Measurements from ENCODE around the gene NT5DC1.

Gene NT5DC1

DNA sequence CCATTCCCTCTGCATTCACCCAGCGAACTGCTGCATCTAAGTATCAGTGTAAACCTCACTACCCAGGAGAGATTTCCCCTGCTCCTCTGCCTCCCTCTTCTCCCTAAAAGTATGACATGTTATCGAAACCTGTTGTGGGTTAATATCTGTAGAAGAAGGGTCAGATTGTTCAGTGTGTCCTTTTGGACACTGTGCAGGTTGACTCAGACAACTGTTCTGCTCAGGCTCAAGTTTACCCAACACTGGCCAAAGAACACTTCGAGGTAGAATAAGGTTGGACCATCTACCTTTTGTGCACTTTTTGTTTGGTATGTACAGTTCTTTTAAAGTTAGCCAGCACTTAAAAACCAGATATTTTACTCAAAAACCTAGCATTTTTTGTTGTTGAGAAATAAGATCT, 4.6 kb downstream of the NT5DC1 start:
- Histone ChIP-seq H3K4me3 (ENCODE audit: low read depth in 1 of 5, low read length in 5 of 5) (no peak overlapping the region), H3K9ac (ENCODE audit: low read length in 5 of 5) (no peak overlapping the region), H3K36me3 (ENCODE audit: control insufficient read depth in 5 of 5, insufficient read depth in 5 of 5, low read length in 5 of 5) (peaks cover 14 to 20% (median 17%) of the 10 kb centered on the region in 5 donors), H3K27ac (ENCODE audit: low read depth, low read length) (no peak overlapping the region), H3K27me3 (ENCODE audit: control insufficient read depth in 5 of 5, insufficient read depth in 4 of 5, low read length in 5 of 5) (no peaks in the 10 kb centered on the region), H3K4me1 (ENCODE audit: control insufficient read depth in 5 of 5, insufficient read depth in 5 of 5, low read length in 5 of 5) (peaks cover 0 to 29% (median 22%) of the 10 kb centered on the region in 5 donors), H3K9me3 (ENCODE audit: control insufficient read depth in 5 of 5, low read length in 5 of 5) (no peaks in the 10 kb centered on the region)

DNA sequence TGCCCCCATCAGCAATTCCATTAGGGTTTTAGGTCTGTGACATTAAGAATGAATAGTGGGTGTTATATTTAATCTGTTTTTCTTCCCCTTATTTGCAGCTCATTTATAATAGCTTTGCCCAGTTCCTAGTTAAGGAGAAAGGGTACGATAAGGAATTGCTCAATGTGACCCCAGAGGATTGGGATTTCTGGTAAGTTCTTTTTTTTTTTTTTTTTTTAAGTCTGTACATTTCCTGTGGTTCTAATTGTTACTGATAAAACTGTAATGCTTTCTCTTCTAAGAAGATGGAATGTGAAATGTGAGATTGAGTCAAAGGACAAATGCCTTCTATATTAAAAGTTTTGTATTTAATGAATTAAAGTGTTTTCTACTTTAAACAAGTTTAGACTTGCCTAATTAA, 5.5 kb downstream of the NT5DC1 start:
- H3K9ac ChIP-seq (ENCODE audit: low read length in 5 of 5): no peak overlapping the region
- no peaks in the 10 kb centered on the region for H3K9me3 ChIP-seq (ENCODE audit: control insufficient read depth in 5 of 5, low read length in 5 of 5)
- H3K4me3 ChIP-seq (ENCODE audit: low read depth in 1 of 5, low read length in 5 of 5): no peak overlapping the region
- peaks cover 22 to 27% (median 22%) of the 10 kb centered on the region in 5 donors for H3K36me3 ChIP-seq (ENCODE audit: control insufficient read depth in 5 of 5, insufficient read depth in 5 of 5, low read length in 5 of 5)
- H3K27ac ChIP-seq (ENCODE audit: low read depth, low read length): no peak overlapping the region
- H3K27me3 ChIP-seq (ENCODE audit: control insufficient read depth in 5 of 5, insufficient read depth in 4 of 5, low read length in 5 of 5): no peaks in the 10 kb centered on the region
- peaks cover 0 to 25% (median 20%) of the 10 kb centered on the region in 5 donors for H3K4me1 ChIP-seq (ENCODE audit: control insufficient read depth in 5 of 5, insufficient read depth in 5 of 5, low read length in 5 of 5)

DNA sequence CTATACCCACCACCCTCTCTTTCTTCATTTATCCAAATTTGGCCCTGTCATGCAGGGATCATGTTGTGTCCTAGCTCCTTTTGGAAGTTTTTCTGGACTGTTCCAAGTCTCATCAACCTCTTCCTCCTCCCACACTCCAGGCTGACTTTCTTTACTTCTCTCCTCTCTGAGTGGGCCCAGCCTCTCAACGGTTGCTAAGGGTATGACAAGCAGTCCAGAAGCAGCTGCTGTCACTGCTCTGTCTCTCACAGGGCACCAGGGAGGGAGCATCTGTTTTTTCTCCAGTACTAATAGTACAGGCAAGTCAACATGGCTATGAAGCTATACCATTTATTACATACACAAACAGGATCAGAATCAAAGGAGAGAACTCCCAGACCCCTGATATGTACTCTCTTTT, 8.2 kb downstream of the NT5DC1 start:
- no peak overlapping the region for H3K4me3 ChIP-seq (ENCODE audit: low read depth in 1 of 5, low read length in 5 of 5)
- H3K36me3 ChIP-seq (ENCODE audit: control insufficient read depth in 5 of 5, insufficient read depth in 5 of 5, low read length in 5 of 5): peaks cover 34 to 51% (median 43%) of the 10 kb centered on the region in 5 donors

DNA sequence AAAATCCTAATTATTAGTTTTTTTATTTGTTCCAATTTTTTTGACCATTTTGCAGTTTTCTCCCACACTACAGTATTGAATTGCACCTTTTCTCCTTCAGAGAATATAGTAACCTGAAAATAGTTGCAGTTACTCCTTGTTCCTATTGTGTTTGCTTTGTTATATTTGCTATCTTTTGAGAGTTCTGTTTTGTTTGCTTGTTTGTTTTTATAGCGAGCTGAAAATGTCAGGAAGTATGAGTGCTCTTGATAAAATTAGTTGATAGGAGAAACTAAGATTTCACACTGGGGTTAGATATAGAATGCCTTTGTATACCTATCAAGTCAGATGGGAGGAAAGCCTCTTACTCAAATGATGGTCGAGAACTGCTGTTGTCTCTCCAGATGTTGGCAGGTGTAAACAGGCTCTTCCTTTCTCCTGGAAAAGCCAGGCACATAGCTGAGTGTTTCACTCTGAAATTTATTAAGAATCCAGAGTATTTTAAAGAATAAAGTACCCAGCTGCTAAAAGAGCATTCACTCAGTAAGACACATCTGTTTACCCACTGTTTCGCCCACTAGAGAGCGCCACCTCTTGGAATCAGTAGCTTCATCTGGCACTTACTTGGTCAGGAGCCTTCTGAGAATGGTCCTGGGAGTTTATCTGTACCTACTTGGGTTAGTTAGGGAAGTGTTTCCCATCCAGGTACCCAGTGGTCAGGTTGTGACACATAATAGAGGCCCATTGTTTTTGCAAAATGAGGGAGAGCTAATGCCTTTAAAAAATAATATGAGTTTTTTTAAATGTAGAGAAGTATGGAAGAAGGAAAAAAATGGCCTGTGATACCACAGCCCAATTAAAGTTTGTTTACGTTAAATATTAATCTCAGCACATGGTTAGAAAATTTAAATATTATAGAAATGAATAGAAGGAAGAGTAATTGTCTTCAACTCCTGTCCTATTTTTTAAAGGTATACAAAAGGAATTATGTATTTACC, 11.2 kb downstream of the NT5DC1 start:
- Histone ChIP-seq H3K4me3 (ENCODE audit: low read depth in 1 of 5, low read length in 5 of 5) (no peak overlapping the region), H3K4me1 (ENCODE audit: control insufficient read depth in 5 of 5, insufficient read depth in 5 of 5, low read length in 5 of 5) (no peaks in the 10 kb centered on the region), H3K36me3 (ENCODE audit: control insufficient read depth in 5 of 5, insufficient read depth in 5 of 5, low read length in 5 of 5) (peaks cover 39 to 68% (median 61%) of the 10 kb centered on the region in 5 donors), H3K9ac (ENCODE audit: low read length in 5 of 5) (no peak overlapping the region), H3K27ac (ENCODE audit: low read depth, low read length) (no peak overlapping the region), H3K9me3 (ENCODE audit: control insufficient read depth in 5 of 5, low read length in 5 of 5) (no peaks in the 10 kb centered on the region), H3K27me3 (ENCODE audit: control insufficient read depth in 5 of 5, insufficient read depth in 4 of 5, low read length in 5 of 5) (no peaks in the 10 kb centered on the region)

More for the DNA sequence above, 8.2 kb downstream of the NT5DC1 start:
- H3K9me3 ChIP-seq (ENCODE audit: control insufficient read depth in 5 of 5, low read length in 5 of 5): no peaks in the 10 kb centered on the region
- H3K9ac ChIP-seq (ENCODE audit: low read length in 5 of 5): no peak overlapping the region
- peaks cover 0 to 7% (median 5%) of the 10 kb centered on the region in 5 donors for H3K4me1 ChIP-seq (ENCODE audit: control insufficient read depth in 5 of 5, insufficient read depth in 5 of 5, low read length in 5 of 5)
- no peaks in the 10 kb centered on the region for H3K27me3 ChIP-seq (ENCODE audit: control insufficient read depth in 5 of 5, insufficient read depth in 4 of 5, low read length in 5 of 5)
- no peak overlapping the region for H3K27ac ChIP-seq (ENCODE audit: low read depth, low read length)

DNA sequence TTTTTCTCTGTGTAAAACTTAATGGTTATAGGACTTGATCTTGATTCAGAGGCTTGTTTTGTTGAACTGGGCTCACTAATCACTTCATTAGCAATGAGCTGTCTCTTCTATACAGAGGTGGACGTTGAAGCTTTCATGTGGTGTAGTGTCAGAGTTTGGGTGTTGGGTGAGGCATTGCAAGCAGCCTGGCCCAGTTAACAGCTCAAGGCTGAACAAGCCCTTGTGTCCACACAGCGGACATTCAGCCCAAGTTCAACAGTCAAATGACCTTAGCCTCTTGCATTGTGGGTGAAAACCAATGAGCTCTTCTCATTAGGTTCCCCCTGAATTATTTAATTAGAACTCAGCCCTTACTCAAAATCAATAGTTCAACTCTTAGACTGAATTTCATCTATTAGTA, 12.7 kb downstream of the NT5DC1 start:
- no peak overlapping the region for H3K4me3 ChIP-seq (ENCODE audit: low read depth in 1 of 5, low read length in 5 of 5)
- H3K9ac ChIP-seq (ENCODE audit: low read length in 5 of 5): no peak overlapping the region
- H3K27me3 ChIP-seq (ENCODE audit: control insufficient read depth in 5 of 5, insufficient read depth in 4 of 5, low read length in 5 of 5): no peaks in the 10 kb centered on the region
- H3K27ac ChIP-seq (ENCODE audit: low read depth, low read length): no peak overlapping the region
- H3K9me3 ChIP-seq (ENCODE audit: control insufficient read depth in 5 of 5, low read length in 5 of 5): no peaks in the 10 kb centered on the region
- H3K4me1 ChIP-seq (ENCODE audit: control insufficient read depth in 5 of 5, insufficient read depth in 5 of 5, low read length in 5 of 5): no peaks in the 10 kb centered on the region
- H3K36me3 ChIP-seq (ENCODE audit: control insufficient read depth in 5 of 5, insufficient read depth in 5 of 5, low read length in 5 of 5): peaks cover 39 to 77% (median 69%) of the 10 kb centered on the region in 5 donors

DNA sequence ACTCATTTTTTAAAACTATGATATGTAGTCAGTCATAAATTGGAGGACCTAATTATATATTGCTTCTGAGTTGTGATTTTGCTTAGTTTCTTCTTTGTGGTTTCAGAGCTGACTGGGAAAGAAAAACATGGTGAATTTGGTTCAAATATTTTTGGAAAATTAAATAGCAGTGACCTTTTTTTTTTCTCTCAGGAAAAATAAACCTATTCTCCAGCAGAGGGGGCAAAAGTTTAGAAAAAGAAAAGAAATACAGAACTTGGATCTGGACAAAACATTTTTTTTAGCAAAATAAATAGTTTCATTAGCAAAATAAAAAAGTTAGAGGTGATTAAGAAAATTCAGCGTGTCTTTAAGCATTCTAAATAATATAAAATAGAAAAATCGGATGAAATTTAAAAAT, 15.1 kb downstream of the NT5DC1 start:
- Histone ChIP-seq H3K36me3 (ENCODE audit: control insufficient read depth in 5 of 5, insufficient read depth in 5 of 5, low read length in 5 of 5) (peaks cover 28 to 71% (median 55%) of the 10 kb centered on the region in 5 donors), H3K27me3 (ENCODE audit: control insufficient read depth in 5 of 5, insufficient read depth in 4 of 5, low read length in 5 of 5) (no peaks in the 10 kb centered on the region), H3K27ac (ENCODE audit: low read depth, low read length) (no peak overlapping the region), H3K9ac (ENCODE audit: low read length in 5 of 5) (no peak overlapping the region), H3K4me3 (ENCODE audit: low read depth in 1 of 5, low read length in 5 of 5) (no peak overlapping the region), H3K9me3 (ENCODE audit: control insufficient read depth in 5 of 5, low read length in 5 of 5) (no peaks in the 10 kb centered on the region), H3K4me1 (ENCODE audit: control insufficient read depth in 5 of 5, insufficient read depth in 5 of 5, low read length in 5 of 5) (no peaks in the 10 kb centered on the region)

DNA sequence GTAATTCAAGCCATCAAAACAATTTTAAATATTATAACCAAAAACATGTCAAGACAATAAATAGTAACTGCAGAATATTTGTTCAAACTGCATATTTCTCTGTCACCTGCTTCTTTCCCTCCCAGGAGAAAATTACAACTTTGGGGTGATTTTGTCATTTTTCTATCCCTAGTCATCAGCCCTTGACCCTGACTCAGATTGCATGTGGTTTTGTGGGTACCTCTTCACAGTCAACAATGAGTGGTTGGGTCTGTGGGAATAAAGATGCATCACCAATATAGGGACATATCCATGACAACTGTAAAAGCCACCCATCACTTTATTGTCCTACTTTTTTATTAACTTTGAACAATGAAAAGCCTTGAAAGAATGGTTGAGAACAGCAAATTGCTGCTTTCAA, 18.0 kb downstream of the NT5DC1 start:
- H3K27ac ChIP-seq (ENCODE audit: low read depth, low read length): no peak overlapping the region
- no peaks in the 10 kb centered on the region for H3K27me3 ChIP-seq (ENCODE audit: control insufficient read depth in 5 of 5, insufficient read depth in 4 of 5, low read length in 5 of 5)
- no peak overlapping the region for H3K9ac ChIP-seq (ENCODE audit: low read length in 5 of 5)
- H3K4me3 ChIP-seq (ENCODE audit: low read depth in 1 of 5, low read length in 5 of 5): no peak overlapping the region
- no peaks in the 10 kb centered on the region for H3K4me1 ChIP-seq (ENCODE audit: control insufficient read depth in 5 of 5, insufficient read depth in 5 of 5, low read length in 5 of 5)
- H3K36me3 ChIP-seq (ENCODE audit: control insufficient read depth in 5 of 5, insufficient read depth in 5 of 5, low read length in 5 of 5): peaks cover 15 to 54% (median 34%) of the 10 kb centered on the region in 5 donors
- no peaks in the 10 kb centered on the region for H3K9me3 ChIP-seq (ENCODE audit: control insufficient read depth in 5 of 5, low read length in 5 of 5)

DNA sequence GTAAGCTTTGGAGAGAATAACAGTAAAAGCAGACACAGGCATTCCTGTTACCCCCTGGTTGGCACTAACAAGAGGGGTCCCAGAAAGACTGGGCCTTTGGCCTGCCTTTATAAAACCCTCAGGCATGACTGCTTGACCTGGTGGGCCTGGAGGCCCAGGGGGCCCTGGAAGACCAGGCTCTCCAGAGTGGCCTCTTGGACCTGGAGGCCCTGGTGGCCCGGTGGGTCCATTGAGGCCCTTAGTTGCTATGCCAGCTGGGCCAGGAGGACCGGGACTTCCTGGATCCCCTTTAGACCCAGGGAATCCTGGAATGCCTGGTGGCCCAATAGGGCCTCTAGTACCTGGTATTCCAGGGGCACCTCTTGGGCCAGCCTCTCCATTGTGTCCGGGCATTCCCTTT, 19.8 kb downstream of the NT5DC1 start:
- Histone ChIP-seq H3K9ac (ENCODE audit: low read length in 5 of 5) (no peak overlapping the region), H3K27ac (ENCODE audit: low read depth, low read length) (no peak overlapping the region), H3K27me3 (ENCODE audit: control insufficient read depth in 5 of 5, insufficient read depth in 4 of 5, low read length in 5 of 5) (no peaks in the 10 kb centered on the region), H3K9me3 (ENCODE audit: control insufficient read depth in 5 of 5, low read length in 5 of 5) (no peaks in the 10 kb centered on the region), H3K4me3 (ENCODE audit: low read depth in 1 of 5, low read length in 5 of 5) (no peak overlapping the region), H3K4me1 (ENCODE audit: control insufficient read depth in 5 of 5, insufficient read depth in 5 of 5, low read length in 5 of 5) (no peaks in the 10 kb centered on the region), H3K36me3 (ENCODE audit: control insufficient read depth in 5 of 5, insufficient read depth in 5 of 5, low read length in 5 of 5) (peaks cover 8 to 39% (median 20%) of the 10 kb centered on the region in 5 donors)

DNA sequence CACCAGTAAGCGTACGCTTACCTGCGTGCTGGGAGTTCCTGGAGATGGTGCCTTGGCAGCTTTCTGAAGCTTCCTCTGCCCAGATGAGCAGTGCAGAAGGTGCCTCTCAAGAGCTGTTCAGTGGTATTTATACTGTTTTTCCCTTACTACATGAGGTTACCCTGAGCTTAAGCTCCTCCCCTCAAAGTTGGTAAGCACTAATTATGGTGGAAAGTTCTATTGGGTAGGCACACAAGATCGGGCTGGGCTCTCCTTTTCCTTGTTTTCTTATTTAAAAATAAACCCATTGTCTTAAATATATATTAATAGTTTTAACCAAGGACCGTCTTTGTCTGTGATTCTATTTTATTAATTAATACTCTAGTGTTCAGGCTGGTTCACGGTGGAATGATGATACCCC, 25.4 kb downstream of the NT5DC1 start, which contains the start of gene COL10A1:
Gene COL10A1 (minus strand): TSS at position 101 of the 400 bp plus-strand sequence. CDS start 640 bp downstream, outside the sequence.
- Histone ChIP-seq H3K9me3 (ENCODE audit: control insufficient read depth in 5 of 5, low read length in 5 of 5) (no peaks in the 10 kb centered on the region), H3K4me1 (ENCODE audit: control insufficient read depth in 5 of 5, insufficient read depth in 5 of 5, low read length in 5 of 5) (no peaks in the 10 kb centered on the region), H3K9ac (ENCODE audit: low read length in 5 of 5) (no peak within 1 kb of the TSS), H3K27ac (ENCODE audit: low read depth, low read length) (no peak within 1 kb of the TSS), H3K27me3 (ENCODE audit: control insufficient read depth in 5 of 5, insufficient read depth in 4 of 5, low read length in 5 of 5) (no peaks in the 10 kb centered on the region), H3K36me3 (ENCODE audit: control insufficient read depth in 5 of 5, insufficient read depth in 5 of 5, low read length in 5 of 5) (peaks cover 0 to 10% (median 6%) of the 10 kb centered on the region in 5 donors), H3K4me3 (ENCODE audit: low read depth in 1 of 5, low read length in 5 of 5) (no peak within 1 kb of the TSS)

DNA sequence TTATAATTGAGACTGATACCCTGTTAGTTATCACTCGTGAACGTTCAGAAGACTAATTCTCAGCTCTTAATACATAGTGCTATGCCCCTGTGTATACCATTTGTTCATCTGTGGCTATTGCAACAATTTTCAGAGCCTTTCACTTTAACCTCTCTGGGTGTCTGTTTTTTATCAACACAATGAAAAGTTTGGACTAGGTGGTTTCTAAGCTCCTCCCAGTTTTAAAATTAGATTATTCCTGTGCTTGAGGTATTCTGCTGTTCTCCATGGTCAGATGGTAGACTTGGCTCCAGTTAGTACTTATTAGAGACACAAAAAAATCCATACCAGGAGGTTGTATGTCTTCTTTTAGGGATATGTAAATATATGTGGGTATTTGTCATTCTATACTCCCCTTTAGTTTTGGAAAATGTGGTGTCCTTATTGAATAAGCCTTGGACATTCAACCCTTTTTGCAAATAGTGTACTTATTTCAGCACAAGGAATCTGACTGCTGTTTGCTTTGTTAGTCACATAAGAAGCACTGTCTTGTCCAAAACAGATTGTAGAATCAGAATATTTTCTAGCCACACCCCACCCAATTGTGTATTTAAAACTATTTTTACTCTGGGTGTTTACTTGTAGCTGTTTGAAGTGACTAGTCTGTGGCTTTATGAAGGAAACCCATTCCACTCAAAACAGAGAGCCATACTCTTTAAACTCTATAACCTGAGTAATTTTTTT, 27.3 kb downstream of the NT5DC1 start:
- Histone ChIP-seq H3K36me3 (ENCODE audit: control insufficient read depth in 5 of 5, insufficient read depth in 5 of 5, low read length in 5 of 5) (peaks cover 0 to 8% (median 0%) of the 10 kb centered on the region in 5 donors), H3K4me1 (ENCODE audit: control insufficient read depth in 5 of 5, insufficient read depth in 5 of 5, low read length in 5 of 5) (no peaks in the 10 kb centered on the region), H3K4me3 (ENCODE audit: low read depth in 1 of 5, low read length in 5 of 5) (no peak overlapping the region), H3K9me3 (ENCODE audit: control insufficient read depth in 5 of 5, low read length in 5 of 5) (no peaks in the 10 kb centered on the region), H3K9ac (ENCODE audit: low read length in 5 of 5) (no peak overlapping the region), H3K27me3 (ENCODE audit: control insufficient read depth in 5 of 5, insufficient read depth in 4 of 5, low read length in 5 of 5) (no peaks in the 10 kb centered on the region), H3K27ac (ENCODE audit: low read depth, low read length) (no peak overlapping the region)
